Large intestine (tissue), 3 donors: ENCODE results near the gene C14orf93. TPM values are rescaled to one million over a fixed set of nuclear protein-coding genes. Genes with fewer than 3 reads are reported as not detected.
A peak's percentile ranks its signal among the peaks of the same experiment; 100 is the strongest.
"Not testable (repeated sequence)": the region's sequence is repeated elsewhere in the genome, so short reads cannot be mapped to it uniquely, and the experiment has no call there.

Experiments
- DNase-seq, 2 donors: peaks; one replicate each; pipeline versions ENCODE4 v3.0.0 to v3.0.0-alpha.2; 2013
- H3K27ac ChIP-seq: one replicate; pipeline ENCODE4 v1.5.1; 2013; ENCODE audit warnings: low read length
- H3K27me3 ChIP-seq: 2 replicates; pipeline ENCODE4 v1.6.1; 2013; ENCODE audit warnings: low read length; ENCODE audit not compliant: control insufficient read depth, insufficient read depth
- H3K36me3 ChIP-seq: 2 replicates; pipeline ENCODE4 v1.6.1; 2013; ENCODE audit warnings: low read length; ENCODE audit not compliant: control insufficient read depth, insufficient read depth
- H3K4me1 ChIP-seq: one replicate; pipeline ENCODE4 v1.6.1; 2013; ENCODE audit warnings: low read length; ENCODE audit not compliant: control insufficient read depth, insufficient read depth
- H3K4me3 ChIP-seq: one replicate; pipeline ENCODE4 v1.5.1; 2013; ENCODE audit warnings: low read length
- H3K9me3 ChIP-seq: one replicate; pipeline ENCODE4 v1.6.1; 2013; ENCODE audit warnings: mild to moderate bottlenecking, low read depth, low read length, moderate library complexity; ENCODE audit not compliant: control insufficient read depth
- WGBS: methylation state at CpG from one replicate; pipeline ENCODE4 v1.1.5; 2013; ENCODE audit warnings: low lambda C conversion rate; ENCODE audit not compliant: insufficient coverage; 5-methylcytosine and 5-hydroxymethylcytosine counted together
- polyA plus RNA-seq: library from polyadenylated mRNA; unstranded; fragments of 120-200 nt; gene quantifications from one replicate; pipeline ENCODE4 v1.2.1, GENCODE V29; 2013

Gene C14orf93
- polyA plus RNA-seq, 1 donor = 15.1 TPM

- no CpG with 5 or more reads among the region's 2 CpGs for WGBS
- Histone ChIP-seq H3K4me1 (peaks cover 18% of the 10 kb centered on the region), H3K4me3 (no peak overlapping the region), H3K27me3 (no peaks in the 10 kb centered on the region), H3K36me3 (peaks cover 16% of the 10 kb centered on the region), H3K27ac (no peak overlapping the region), H3K9me3 (no peaks in the 10 kb centered on the region)
- no peak for DNase-seq
Measured at GRCh38 chr14:22972313-22972930, 37.5 kb downstream of the C14orf93 start.

GRCh38 chr14:22971152-22971551, 38.8 kb downstream of the C14orf93 start:
- no peak overlapping the region for H3K27ac ChIP-seq
- H3K36me3 ChIP-seq = peaks cover 16% of the 10 kb centered on the region
- H3K4me3 ChIP-seq = no peak overlapping the region
- no peaks in the 10 kb centered on the region for H3K27me3 ChIP-seq
- no peak for DNase-seq
- H3K4me1 ChIP-seq = peaks cover 6% of the 10 kb centered on the region
- 100% methylated on average over 1 of the region's 1 CpG for WGBS
- H3K9me3 ChIP-seq = no peaks in the 10 kb centered on the region

DNA sequence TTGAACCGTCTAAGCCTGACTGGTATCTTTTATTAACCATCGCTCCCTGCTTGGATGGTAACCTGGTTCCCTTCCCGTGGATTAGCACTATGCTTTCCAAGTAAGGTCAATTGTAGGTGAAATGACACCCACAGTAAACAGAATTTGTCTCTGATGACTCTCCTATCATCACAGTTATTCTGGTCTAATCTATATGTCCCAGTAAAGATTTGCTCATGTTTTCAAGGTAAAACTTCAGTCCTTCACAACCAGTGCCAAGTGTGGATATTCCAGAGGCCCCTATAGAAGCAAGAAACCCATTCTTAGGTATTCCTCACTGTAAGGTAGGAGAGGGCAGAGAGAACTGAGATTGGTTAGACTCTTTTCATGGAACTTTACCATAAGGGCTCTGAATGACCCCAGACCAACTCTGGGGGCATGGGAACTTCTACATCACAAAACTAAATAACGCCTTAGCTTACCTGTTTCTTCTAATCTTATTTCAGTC, 43.1 kb downstream of the C14orf93 start:
- no peaks in the 10 kb centered on the region for H3K27me3 ChIP-seq
- H3K36me3 ChIP-seq = peaks cover 2% of the 10 kb centered on the region
- H3K4me1 ChIP-seq = no peaks in the 10 kb centered on the region
- H3K27ac ChIP-seq = no peak overlapping the region
- no peak for DNase-seq
- WGBS = 20% methylated on average over 2 of the region's 4 CpGs
- H3K9me3 ChIP-seq = no peaks in the 10 kb centered on the region
- no peak overlapping the region for H3K4me3 ChIP-seq

GRCh38 chr14:22965916-22966782, 43.8 kb downstream of the C14orf93 start:
- not testable (repeated sequence) for H3K27me3 ChIP-seq, H3K4me3 ChIP-seq, H3K4me1 ChIP-seq, H3K36me3 ChIP-seq, H3K9me3 ChIP-seq
- WGBS = 28% methylated on average over 2 of the region's 15 CpGs
- peak overlapping the region; percentile 41 for H3K27ac ChIP-seq
- DNase-seq = peak; percentile 54 to 61

GRCh38 chr14:22962061-22962676, 47.8 kb downstream of the C14orf93 start:
- Histone ChIP-seq H3K4me1 (no peaks in the 10 kb centered on the region), H3K9me3 (peaks cover 3% of the 10 kb centered on the region), H3K36me3 (no peaks in the 10 kb centered on the region), H3K4me3 (no peak overlapping the region), H3K27ac (no peak overlapping the region), H3K27me3 (no peaks in the 10 kb centered on the region)
- DNase-seq = no peak
- WGBS = 100% methylated on average over 4 of the region's 6 CpGs

DNA sequence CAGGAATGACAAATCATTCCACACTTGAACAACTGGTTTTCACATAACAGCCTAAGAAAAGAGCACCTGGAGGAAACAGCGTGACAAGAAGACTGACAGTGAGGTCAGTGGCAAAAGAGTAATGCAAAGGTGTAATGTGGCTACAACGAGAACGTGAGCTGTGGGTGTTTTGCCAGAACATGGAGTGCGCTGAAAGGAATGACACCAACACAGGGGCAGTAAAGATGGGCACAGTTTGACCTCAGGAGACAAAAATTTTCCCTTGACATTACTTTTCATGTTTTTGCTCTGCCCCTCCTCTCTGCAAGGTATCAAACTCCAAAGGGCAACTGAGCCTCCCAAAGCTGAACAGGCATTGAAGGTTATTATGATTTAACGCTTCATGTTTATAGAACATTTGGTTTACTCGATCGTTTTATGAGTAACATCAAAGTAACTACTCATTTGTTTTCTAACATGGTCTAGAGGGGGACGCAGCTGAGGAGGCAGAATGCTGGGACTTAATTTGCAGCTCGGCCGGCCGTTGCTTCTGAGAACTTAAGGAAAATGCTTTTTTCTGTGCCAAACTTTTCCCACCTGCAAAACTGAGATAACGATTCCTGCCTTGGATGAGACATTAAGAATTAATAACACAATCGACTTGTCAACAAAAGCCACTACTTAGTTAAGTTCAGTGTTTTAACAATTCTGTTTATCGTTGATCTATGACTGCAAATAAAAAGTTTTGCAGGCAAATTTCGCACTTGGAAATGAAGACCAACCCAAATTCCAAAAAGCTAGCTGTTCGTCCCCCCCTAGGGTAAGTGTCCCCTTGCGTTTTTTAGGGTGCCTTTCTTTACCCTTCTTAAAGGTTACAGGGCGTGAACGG, 54.0 kb downstream of the C14orf93 start:
- Histone ChIP-seq H3K27ac (peak overlapping the region; percentile 85), H3K4me3 (peak overlapping the region; percentile 76), H3K4me1 (peaks cover 12% of the 10 kb centered on the region), H3K36me3 (peaks cover 9% of the 10 kb centered on the region), H3K9me3 (peaks cover 3% of the 10 kb centered on the region), H3K27me3 (no peaks in the 10 kb centered on the region)
- peak in 1 of 2 donors; percentile 65 for DNase-seq
- 8% methylated on average over 2 of the region's 19 CpGs for WGBS

DNA sequence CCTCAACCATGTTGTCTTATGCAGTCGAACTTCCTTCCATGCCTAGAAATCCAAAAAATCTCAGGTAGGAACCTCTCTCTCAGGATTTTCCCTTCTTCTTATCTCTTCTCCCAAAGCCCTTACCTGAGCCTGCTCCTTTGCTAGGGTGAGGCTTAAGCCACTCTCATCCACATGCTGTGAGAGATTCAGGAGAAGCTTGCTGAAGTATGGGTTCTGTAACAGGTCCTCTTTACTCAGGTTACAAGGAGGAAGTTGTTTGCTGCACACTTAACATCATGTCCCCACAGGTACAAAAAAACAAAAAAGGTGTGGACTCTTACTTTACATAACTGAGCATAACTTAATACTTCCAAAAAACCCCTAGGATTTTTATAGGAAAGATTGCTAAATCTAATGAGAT, 57.5 kb downstream of the C14orf93 start:
- no peak overlapping the region for H3K4me3 ChIP-seq
- H3K36me3 ChIP-seq = peaks cover 19% of the 10 kb centered on the region
- no peak overlapping the region for H3K27ac ChIP-seq
- H3K9me3 ChIP-seq = no peaks in the 10 kb centered on the region
- WGBS = no CpG with 5 or more reads among the region's 1 CpG
- no peak for DNase-seq
- H3K27me3 ChIP-seq = no peaks in the 10 kb centered on the region
- peaks cover 12% of the 10 kb centered on the region for H3K4me1 ChIP-seq

DNA sequence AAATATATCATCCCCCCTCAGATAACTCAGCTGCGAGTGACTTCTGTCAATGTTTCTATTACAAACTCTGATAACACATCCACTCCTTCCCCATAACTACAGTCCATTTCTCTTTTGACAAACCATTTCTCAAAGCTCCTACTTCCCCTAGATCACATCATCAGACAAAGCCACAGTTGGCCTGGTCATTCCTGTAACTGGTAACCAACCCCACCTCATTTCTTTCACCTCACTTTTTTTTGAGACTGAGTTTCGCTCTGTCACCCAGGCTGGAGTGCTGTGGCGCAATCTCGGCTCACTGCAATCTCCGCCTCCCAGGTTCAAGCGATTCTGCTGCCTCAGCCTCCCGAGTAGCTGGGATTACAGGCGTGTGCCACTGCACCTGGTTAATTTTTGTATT, 58.1 kb downstream of the C14orf93 start:
- H3K4me3 ChIP-seq, H3K27me3 ChIP-seq, DNase-seq, H3K9me3 ChIP-seq, H3K27ac ChIP-seq: not testable (repeated sequence)
- Histone ChIP-seq H3K36me3 (peaks cover 24% of the 10 kb centered on the region), H3K4me1 (peaks cover 12% of the 10 kb centered on the region)
- WGBS = 100% methylated on average over 1 of the region's 8 CpGs

GRCh38 chr14:22945642-22946041, 64.3 kb downstream of the C14orf93 start:
- no peak overlapping the region for H3K4me3 ChIP-seq
- WGBS = 100% methylated on average over 1 of the region's 3 CpGs

GRCh38 chr14:22939684-22940083, 70.3 kb downstream of the C14orf93 start:
- DNase-seq = no peak
- no peaks in the 10 kb centered on the region for H3K4me1 ChIP-seq
- no peak overlapping the region for H3K27ac ChIP-seq
- no peaks in the 10 kb centered on the region for H3K36me3 ChIP-seq
- no peaks in the 10 kb centered on the region for H3K27me3 ChIP-seq
- no peak overlapping the region for H3K4me3 ChIP-seq
- H3K9me3 ChIP-seq = no peaks in the 10 kb centered on the region
- 60% methylated on average over 1 of the region's 4 CpGs for WGBS

More at GRCh38 chr14:22945642-22946041, 64.3 kb downstream of the C14orf93 start:
- Histone ChIP-seq H3K27me3 (no peaks in the 10 kb centered on the region), H3K4me1 (no peaks in the 10 kb centered on the region), H3K27ac (no peak overlapping the region), H3K36me3 (peaks cover 27% of the 10 kb centered on the region), H3K9me3 (no peaks in the 10 kb centered on the region)
- no peak for DNase-seq
